ENCODE data around the gene IFNGR2. TPM values are rescaled to one million over a fixed set of nuclear protein-coding genes. Genes with fewer than 3 reads are reported as not detected.
A peak's percentile ranks its signal among the peaks of the same experiment; 100 is the strongest.

The IFNGR2 gene
- polyA plus RNA-seq, 2 of the 4 experiments (the other 2 are of a cell fraction) = 24.2 to 47.2 TPM

DNA sequence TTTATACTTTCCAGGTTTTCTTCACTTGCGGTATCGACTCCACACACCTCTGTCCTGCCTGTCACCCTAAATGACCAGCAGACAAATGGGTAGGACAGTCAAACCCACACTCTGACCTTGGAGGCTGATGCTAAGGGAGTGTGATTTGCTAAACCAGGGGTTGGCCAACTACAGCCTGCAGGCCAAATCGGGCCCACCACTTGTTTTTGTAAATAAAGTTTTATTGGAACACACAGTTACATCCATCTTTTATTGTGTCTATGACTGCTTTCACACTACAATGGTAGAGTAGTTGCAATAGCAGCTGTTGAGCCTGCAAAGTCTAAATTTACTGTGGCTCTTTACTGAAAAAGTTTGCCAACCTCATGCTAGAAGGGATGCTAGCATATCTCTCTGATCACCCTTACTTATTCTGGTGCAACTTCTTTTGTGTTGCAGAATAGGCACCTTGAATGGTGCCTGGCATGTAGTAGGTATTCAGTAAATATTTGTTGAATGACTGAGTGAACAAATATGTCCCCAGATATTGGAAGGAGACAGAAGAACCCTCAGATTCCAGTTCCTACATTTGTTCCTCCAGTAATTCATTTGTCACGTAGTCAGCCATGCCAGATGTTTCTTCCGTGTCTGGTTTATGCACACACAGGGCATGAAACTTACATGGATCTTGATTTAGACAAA lies 18.6 kb downstream of the IFNGR2 start:
- FAIRE-seq (no peak), ATAC-seq (no peak), DNase-seq (ENCODE audit: low read depth in 1 of 2, low spot score in 1 of 2) (no peak)
- Histone ChIP-seq H3K9me3 (no peaks in the 10 kb centered on the region), H3K4me3 (no peak overlapping the region), H3K4me1 (peaks cover 42% of the 10 kb centered on the region), H3K4me2 (0 out of 3 replicates have a peak overlapping the region, but pooled peaks have one; percentile 10), H3K27ac (no peak overlapping the region)
- no peak for TF ChIP-seq POLR2A (IDR thresholded peaks at IDR 0.05; ENCODE audit: low read length)
- no peak for TF ChIP-seq ZFP36 (IDR thresholded peaks at IDR 0.05; ENCODE audit: borderline replicate concordance, partially characterized antibody)
- TF ChIP-seq FOSL2 (IDR thresholded peaks at IDR 0.05) = no peak
- no peak for TF ChIP-seq FOSL2 (CRISPR knock-in tag; IDR thresholded peaks at IDR 0.05)
- TF ChIP-seq CBX8 (IDR thresholded peaks at IDR 0.05) = no peak
- no peak for TF ChIP-seq CBX2 (IDR thresholded peaks at IDR 0.05; ENCODE audit: borderline replicate concordance, low read depth)
- no peak for TF ChIP-seq RARB (CRISPR knock-in tag; IDR thresholded peaks at IDR 0.05)
- TF ChIP-seq, protein P1, sequence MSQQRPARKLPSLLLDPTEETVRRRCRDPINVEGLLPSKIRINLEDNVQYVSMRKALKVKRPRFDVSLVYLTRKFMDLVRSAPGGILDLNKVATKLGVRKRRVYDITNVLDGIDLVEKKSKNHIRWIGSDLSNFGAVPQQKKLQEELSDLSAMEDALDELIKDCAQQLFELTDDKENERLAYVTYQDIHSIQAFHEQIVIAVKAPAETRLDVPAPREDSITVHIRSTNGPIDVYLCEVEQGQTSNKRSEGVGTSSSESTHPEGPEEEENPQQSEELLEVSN (IDR thresholded peaks at IDR 0.05; ENCODE audit: borderline replicate concordance, low read depth) = no peak
- TF ChIP-seq BHLHE40 (IDR thresholded peaks at IDR 0.05; ENCODE audit: low read depth, low read length) = no peak
- TF ChIP-seq, protein P2, sequence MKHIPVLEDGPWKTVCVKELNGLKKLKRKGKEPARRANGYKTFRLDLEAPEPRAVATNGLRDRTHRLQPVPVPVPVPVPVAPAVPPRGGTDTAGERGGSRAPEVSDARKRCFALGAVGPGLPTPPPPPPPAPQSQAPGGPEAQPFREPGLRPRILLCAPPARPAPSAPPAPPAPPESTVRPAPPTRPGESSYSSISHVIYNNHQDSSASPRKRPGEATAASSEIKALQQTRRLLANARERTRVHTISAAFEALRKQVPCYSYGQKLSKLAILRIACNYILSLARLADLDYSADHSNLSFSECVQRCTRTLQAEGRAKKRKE (CRISPR knock-in tag; IDR thresholded peaks at IDR 0.05; ENCODE audit: low read depth) = no peak
- TF ChIP-seq HOXA7 (CRISPR knock-in tag; IDR thresholded peaks at IDR 0.05) = no peak
- TF ChIP-seq, protein P3, sequence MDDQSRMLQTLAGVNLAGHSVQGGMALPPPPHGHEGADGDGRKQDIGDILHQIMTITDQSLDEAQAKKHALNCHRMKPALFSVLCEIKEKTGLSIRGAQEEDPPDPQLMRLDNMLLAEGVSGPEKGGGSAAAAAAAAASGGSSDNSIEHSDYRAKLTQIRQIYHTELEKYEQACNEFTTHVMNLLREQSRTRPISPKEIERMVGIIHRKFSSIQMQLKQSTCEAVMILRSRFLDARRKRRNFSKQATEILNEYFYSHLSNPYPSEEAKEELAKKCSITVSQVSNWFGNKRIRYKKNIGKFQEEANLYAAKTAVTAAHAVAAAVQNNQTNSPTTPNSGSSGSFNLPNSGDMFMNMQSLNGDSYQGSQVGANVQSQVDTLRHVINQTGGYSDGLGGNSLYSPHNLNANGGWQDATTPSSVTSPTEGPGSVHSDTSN (IDR thresholded peaks at IDR 0.05) = no peak
- no peak for TF ChIP-seq SMC3 (IDR thresholded peaks at IDR 0.05)
- no peak for TF ChIP-seq NFE2L2 (conservative IDR thresholded peaks at IDR 0.05; ENCODE audit: low read length)
- TF ChIP-seq SREBF2 (IDR thresholded peaks at IDR 0.05) = no peak
- WGBS (ENCODE audit: missing lambda C conversion rate) = 73% methylated on average over 5 of the region's 5 CpGs
- ChIA-PET CTCF (no interaction called here), POLR2A (interaction anchor here (0.6 kb wide), 1 partner anchor 536 kb away, joined by 6 read pairs; no protein-coding TSS in a partner anchor)

DNA sequence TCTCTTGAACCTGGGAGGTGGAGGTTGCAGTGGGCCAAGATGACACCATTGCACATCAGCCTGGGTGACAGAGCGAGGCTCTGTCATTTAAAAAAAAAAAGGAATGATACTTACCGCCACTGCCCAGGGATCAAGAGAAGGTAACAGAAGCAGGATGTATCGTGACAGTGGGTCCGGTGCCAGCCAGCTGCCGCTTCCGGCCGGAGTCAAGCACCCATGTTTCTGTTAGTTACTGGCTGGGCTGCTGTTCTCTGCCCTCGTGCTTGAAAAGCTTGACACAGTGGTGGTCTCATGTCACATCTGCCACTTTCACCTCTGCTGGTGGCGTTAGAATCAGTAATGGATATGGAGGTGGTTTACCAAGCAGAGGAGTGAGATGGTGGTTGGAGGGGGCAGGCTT lies 21.0 kb downstream of the IFNGR2 start:
- Histone ChIP-seq H3K9me3 (no peaks in the 10 kb centered on the region), H3K4me1 (peaks cover 28% of the 10 kb centered on the region), H3K27ac (no peak overlapping the region), H3K4me2 (no peak overlapping the region), H3K4me3 (no peak overlapping the region)
- no peak for DNase-seq (ENCODE audit: low read depth in 1 of 2, low spot score in 1 of 2)
- no peak for TF ChIP-seq ESRRA (IDR thresholded peaks at IDR 0.05; ENCODE audit: borderline replicate concordance, low read length)
- TF ChIP-seq, protein P4, sequence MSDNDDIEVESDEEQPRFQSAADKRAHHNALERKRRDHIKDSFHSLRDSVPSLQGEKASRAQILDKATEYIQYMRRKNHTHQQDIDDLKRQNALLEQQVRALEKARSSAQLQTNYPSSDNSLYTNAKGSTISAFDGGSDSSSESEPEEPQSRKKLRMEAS (IDR thresholded peaks at IDR 0.05) = no peak
- TF ChIP-seq NPAS2 (CRISPR knock-in tag; IDR thresholded peaks at IDR 0.05; ENCODE audit: borderline replicate concordance) = no peak
- no peak for TF ChIP-seq ZC3H11A (IDR thresholded peaks at IDR 0.05)
- TF ChIP-seq, protein P5, sequence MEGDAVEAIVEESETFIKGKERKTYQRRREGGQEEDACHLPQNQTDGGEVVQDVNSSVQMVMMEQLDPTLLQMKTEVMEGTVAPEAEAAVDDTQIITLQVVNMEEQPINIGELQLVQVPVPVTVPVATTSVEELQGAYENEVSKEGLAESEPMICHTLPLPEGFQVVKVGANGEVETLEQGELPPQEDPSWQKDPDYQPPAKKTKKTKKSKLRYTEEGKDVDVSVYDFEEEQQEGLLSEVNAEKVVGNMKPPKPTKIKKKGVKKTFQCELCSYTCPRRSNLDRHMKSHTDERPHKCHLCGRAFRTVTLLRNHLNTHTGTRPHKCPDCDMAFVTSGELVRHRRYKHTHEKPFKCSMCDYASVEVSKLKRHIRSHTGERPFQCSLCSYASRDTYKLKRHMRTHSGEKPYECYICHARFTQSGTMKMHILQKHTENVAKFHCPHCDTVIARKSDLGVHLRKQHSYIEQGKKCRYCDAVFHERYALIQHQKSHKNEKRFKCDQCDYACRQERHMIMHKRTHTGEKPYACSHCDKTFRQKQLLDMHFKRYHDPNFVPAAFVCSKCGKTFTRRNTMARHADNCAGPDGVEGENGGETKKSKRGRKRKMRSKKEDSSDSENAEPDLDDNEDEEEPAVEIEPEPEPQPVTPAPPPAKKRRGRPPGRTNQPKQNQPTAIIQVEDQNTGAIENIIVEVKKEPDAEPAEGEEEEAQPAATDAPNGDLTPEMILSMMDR (IDR thresholded peaks at IDR 0.05) = no peak
- TF ChIP-seq HOXB13 (CRISPR knock-in tag; IDR thresholded peaks at IDR 0.05; ENCODE audit: low read depth) = no peak
- no peak for TF ChIP-seq HDAC2 (IDR thresholded peaks at IDR 0.05)
- TF ChIP-seq NR3C1 (IDR thresholded peaks at IDR 0.05) = no peak
- no peak for TF ChIP-seq JUN (IDR thresholded peaks at IDR 0.05)
- TF ChIP-seq TP53 (CRISPR knock-in tag; IDR thresholded peaks at IDR 0.05) = no peak
- TF ChIP-seq HOXA7 (CRISPR knock-in tag; IDR thresholded peaks at IDR 0.05) = no peak
- TF ChIP-seq RAD21 (conservative IDR thresholded peaks at IDR 0.05 in 1 of 2, IDR thresholded peaks at IDR 0.05 in 1 of 2) = no peak
- no peak for TF ChIP-seq JUNB (IDR thresholded peaks at IDR 0.05)
- TF ChIP-seq CBX8 (IDR thresholded peaks at IDR 0.05) = no peak
- no peak for TF ChIP-seq EHF (CRISPR knock-in tag; IDR thresholded peaks at IDR 0.05)
- no peak for TF ChIP-seq CHD4 (IDR thresholded peaks at IDR 0.05; ENCODE audit: borderline replicate concordance)
- TF ChIP-seq NFE2L2 (conservative IDR thresholded peaks at IDR 0.05; ENCODE audit: low read length) = no peak
- TF ChIP-seq ZNF302 (CRISPR knock-in tag; IDR thresholded peaks at IDR 0.05) = no peak
- no peak for FAIRE-seq
- WGBS (ENCODE audit: missing lambda C conversion rate) = 91% methylated on average over 9 of the region's 9 CpGs
- POLR2A ChIA-PET = no interaction called here
- no peak for ATAC-seq
- CTCF ChIA-PET = interaction anchor here (0.6 to 1.5 kb wide), 5 partner anchors 23 to 1179 kb away, joined by 3 to 6 read pairs (median 4); no protein-coding TSS in a partner anchor
